ENCODE results near the gene PES1. TPM values are rescaled to one million over a fixed set of nuclear protein-coding genes. Genes with fewer than 3 reads are reported as not detected.
A peak's percentile ranks its signal among the peaks of the same experiment; 100 is the strongest.
"Not testable (repeated sequence)": the region's sequence is repeated elsewhere in the genome, so short reads cannot be mapped to it uniquely, and the experiment has no call there.

Gene PES1
- total RNA-seq, 4 donors from 2014 or later, result 46.7 to 59.9 (median 53.1) TPM

- Histone ChIP-seq H3K4me1 (peaks cover 2% of the 10 kb centered on the region), H3K4me3 (no peak overlapping the region), H3K27ac (no peak overlapping the region), H3K27me3 (no peaks in the 10 kb centered on the region), H3K9me3 (no peaks in the 10 kb centered on the region), H3K36me3 (no peaks in the 10 kb centered on the region)
- WGBS, result 66% methylated on average over 2 of the region's 2 CpGs
- DNase-seq (ENCODE audit: low spot score in 2 of 2), result no peak
- TF ChIP-seq EP300 (IDR thresholded peaks at IDR 0.05), result no peak
- no peak for TF ChIP-seq CTCF (IDR thresholded peaks at IDR 0.05)
- no peak for TF ChIP-seq POLR2A (IDR thresholded peaks at IDR 0.05)
- TF ChIP-seq POLR2AphosphoS5 (IDR thresholded peaks at IDR 0.05), result no peak
Measured at GRCh38 chr22:30596199-30596598, 4.5 kb upstream of the PES1 start.

- not testable (repeated sequence) for H3K27ac ChIP-seq; H3K27me3 ChIP-seq; H3K9me3 ChIP-seq; DNase-seq (ENCODE audit: low spot score in 2 of 2)
- Histone ChIP-seq H3K4me1 (peaks cover 16% of the 10 kb centered on the region), H3K4me3 (peak overlapping the region; percentile 79), H3K36me3 (peaks cover 20% of the 10 kb centered on the region)
- 39% methylated on average over 18 of the region's 18 CpGs for WGBS
Measured at GRCh38 chr22:30592360-30592713, 627 bp upstream of the PES1 start.

GRCh38 chr22:30591191-30591587 lies 521 bp downstream of the PES1 start:
- H3K36me3 ChIP-seq, result peaks cover 32% of the 10 kb centered on the region
- H3K27me3 ChIP-seq, result no peaks in the 10 kb centered on the region
- DNase-seq (ENCODE audit: low spot score in 2 of 2), result no peak
- WGBS, result 4% methylated on average over 14 of the region's 14 CpGs
- peaks cover 16% of the 10 kb centered on the region for H3K4me1 ChIP-seq
- no peaks in the 10 kb centered on the region for H3K9me3 ChIP-seq
- H3K4me3 ChIP-seq, result peak overlapping the region; percentile 79
- TF ChIP-seq POLR2AphosphoS5 (IDR thresholded peaks at IDR 0.05) (no peak), CTCF (IDR thresholded peaks at IDR 0.05) (no peak), EP300 (IDR thresholded peaks at IDR 0.05) (no peak), POLR2A (IDR thresholded peaks at IDR 0.05) (no peak)
- peak overlapping the region; percentile 75 for H3K27ac ChIP-seq

- 95% methylated on average over 8 of the region's 8 CpGs for WGBS
- Histone ChIP-seq H3K27me3 (no peaks in the 10 kb centered on the region), H3K36me3 (peaks cover 80% of the 10 kb centered on the region), H3K9me3 (no peaks in the 10 kb centered on the region), H3K4me1 (peaks cover 16% of the 10 kb centered on the region), H3K4me3 (no peak overlapping the region), H3K27ac (no peak overlapping the region)
- TF ChIP-seq POLR2A (IDR thresholded peaks at IDR 0.05) (no peak), EP300 (IDR thresholded peaks at IDR 0.05) (no peak), POLR2AphosphoS5 (IDR thresholded peaks at IDR 0.05) (no peak)
- DNase-seq (ENCODE audit: low spot score in 2 of 2), result no peak
Measured at GRCh38 chr22:30586414-30586813, 5.3 kb downstream of the PES1 start.

- no peak for DNase-seq (ENCODE audit: low spot score in 2 of 2)
- Histone ChIP-seq H3K4me3 (no peak overlapping the region), H3K36me3 (peaks cover 99% of the 10 kb centered on the region), H3K4me1 (no peaks in the 10 kb centered on the region), H3K9me3 (no peaks in the 10 kb centered on the region), H3K27me3 (no peaks in the 10 kb centered on the region), H3K27ac (no peak overlapping the region)
- 95% methylated on average over 9 of the region's 15 CpGs for WGBS
- no peak for TF ChIP-seq CTCF (IDR thresholded peaks at IDR 0.05)
- no peak for TF ChIP-seq EP300 (IDR thresholded peaks at IDR 0.05)
- TF ChIP-seq POLR2A (IDR thresholded peaks at IDR 0.05), result no peak
- TF ChIP-seq POLR2AphosphoS5 (IDR thresholded peaks at IDR 0.05), result no peak
Measured at GRCh38 chr22:30584441-30584840, 7.3 kb downstream of the PES1 start.

GRCh38 chr22:30582788-30583545 lies 8.7 kb downstream of the PES1 start:
- Histone ChIP-seq H3K36me3 (peaks cover 100% of the 10 kb centered on the region), H3K9me3 (no peaks in the 10 kb centered on the region), H3K27ac (no peak overlapping the region), H3K4me1 (no peaks in the 10 kb centered on the region), H3K4me3 (no peak overlapping the region), H3K27me3 (no peaks in the 10 kb centered on the region)
- WGBS, result 72% methylated on average over 5 of the region's 13 CpGs
- no peak for TF ChIP-seq POLR2A (IDR thresholded peaks at IDR 0.05)
- TF ChIP-seq CTCF (IDR thresholded peaks at IDR 0.05), result no peak
- TF ChIP-seq EP300 (IDR thresholded peaks at IDR 0.05), result no peak
- no peak for TF ChIP-seq POLR2AphosphoS5 (IDR thresholded peaks at IDR 0.05)
- no peak for DNase-seq (ENCODE audit: low spot score in 2 of 2)
